Measurements from ENCODE around the gene LBHD1. TPM values are rescaled to one million over a fixed set of nuclear protein-coding genes. Genes with fewer than 3 reads are reported as not detected.

The LBHD1 gene
- total RNA-seq, 1 experiment from 2014 or later: 10.4 TPM

DNA sequence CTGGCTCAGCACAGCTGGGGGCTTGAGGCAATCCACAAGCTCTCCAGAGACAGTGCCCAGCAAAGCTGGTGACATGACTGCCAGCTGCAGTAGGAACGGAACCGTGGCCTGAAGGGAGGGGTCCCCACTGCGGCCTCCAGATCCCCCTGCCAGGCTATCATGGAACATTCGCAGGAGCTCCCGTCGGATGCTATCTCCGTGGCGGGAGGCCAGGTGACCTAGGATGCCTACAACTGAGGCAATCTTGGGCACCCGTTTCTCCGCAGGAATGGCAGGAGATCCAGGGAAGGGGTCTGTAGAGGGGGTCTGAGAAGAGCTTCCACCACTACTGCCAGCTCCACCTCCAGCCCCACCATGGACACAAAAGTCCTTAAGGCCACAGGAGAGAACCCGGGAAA is 23.1 kb downstream of the LBHD1 start:
- Histone ChIP-seq H2BK5ac (ENCODE audit: insufficient read length, low read length) (no peak overlapping the region), H3T11ph (ENCODE audit: low read length) (no peak overlapping the region), H3K9me3 (ENCODE audit: control insufficient read depth, low read depth, low read length) (no peaks in the 10 kb centered on the region), H2AFZ (ENCODE audit: low read length) (no peak overlapping the region), H2BK120ac (ENCODE audit: low read depth, low read length, poor library complexity, severe bottlenecking) (no peak overlapping the region), H3K9ac (ENCODE audit: extremely low read depth, insufficient read length, low read length) (no peak overlapping the region), H3K23me2 (ENCODE audit: insufficient read length, low read depth, low read length, poor library complexity, severe bottlenecking) (peaks cover 9% of the 10 kb centered on the region), H3K4me1 (ENCODE audit: insufficient read depth, low read length) (peaks cover 3% of the 10 kb centered on the region; the same call in 1 of the 2 replicates), H4K8ac (replicated peaks; ENCODE audit: insufficient read length, low read depth, low read length) (no peak overlapping the region), H3K18ac (ENCODE audit: insufficient read length, low read depth, low read length) (no peak overlapping the region), H3K27ac (ENCODE audit: insufficient read length, low read depth, low read length) (no peak overlapping the region), H2BK15ac (ENCODE audit: low read depth, low read length) (no peak overlapping the region), H2BK20ac (ENCODE audit: low read depth, low read length, poor library complexity, severe bottlenecking) (no peak overlapping the region), H3K79me2 (ENCODE audit: insufficient read depth, low read length) (peaks cover 12% of the 10 kb centered on the region; the same call in 1 of the 2 replicates), H4K91ac (ENCODE audit: insufficient read length, low read depth, low read length) (no peak overlapping the region), H2AK5ac (ENCODE audit: insufficient read length, low read length) (no peak overlapping the region), H3K23ac (ENCODE audit: insufficient read length, low read depth, low read length) (no peak overlapping the region), H3K79me1 (ENCODE audit: insufficient read depth, low read depth, low read length, poor library complexity, severe bottlenecking) (no peaks in the 10 kb centered on the region), H3K14ac (ENCODE audit: insufficient read depth, low read length) (no peak overlapping the region), H3K56ac (ENCODE audit: insufficient read length, low read depth, low read length) (no peak overlapping the region), H3K4me2 (ENCODE audit: insufficient read depth, insufficient read length, low read length) (no peak overlapping the region), H4K5ac (ENCODE audit: insufficient read length, low read depth, low read length) (no peak overlapping the region), H2BK12ac (ENCODE audit: insufficient read length, low read depth, low read length) (no peak overlapping the region), H3K27me3 (ENCODE audit: insufficient read depth, low read length) (no peaks in the 10 kb centered on the region), H3K4ac (ENCODE audit: low read depth, low read length) (no peak overlapping the region), H4K20me1 (ENCODE audit: control insufficient read depth, insufficient read depth, insufficient read length) (no peaks in the 10 kb centered on the region)
- Mint-ChIP-seq H3K27ac (no peak overlapping the region), H3K4me3 (no peak overlapping the region), H3K9me3 (no peaks in the 10 kb centered on the region), H3K36me3 (ENCODE audit: insufficient read depth in 1 of 3, low read depth in 3 of 3) (peaks cover 14 to 36% (median 23%) of the 10 kb centered on the region in 3 experiments), H3K4me1 (peaks cover 12 to 17% of the 10 kb centered on the region in 2 experiments), H3K27me3 (ENCODE audit: low read depth) (no peaks in the 10 kb centered on the region)
- WGBS (ENCODE audit: extremely low coverage, insufficient read length, low lambda C conversion rate): no CpG with 5 or more reads among the region's 11 CpGs
- TF ChIP-seq, protein P1, sequence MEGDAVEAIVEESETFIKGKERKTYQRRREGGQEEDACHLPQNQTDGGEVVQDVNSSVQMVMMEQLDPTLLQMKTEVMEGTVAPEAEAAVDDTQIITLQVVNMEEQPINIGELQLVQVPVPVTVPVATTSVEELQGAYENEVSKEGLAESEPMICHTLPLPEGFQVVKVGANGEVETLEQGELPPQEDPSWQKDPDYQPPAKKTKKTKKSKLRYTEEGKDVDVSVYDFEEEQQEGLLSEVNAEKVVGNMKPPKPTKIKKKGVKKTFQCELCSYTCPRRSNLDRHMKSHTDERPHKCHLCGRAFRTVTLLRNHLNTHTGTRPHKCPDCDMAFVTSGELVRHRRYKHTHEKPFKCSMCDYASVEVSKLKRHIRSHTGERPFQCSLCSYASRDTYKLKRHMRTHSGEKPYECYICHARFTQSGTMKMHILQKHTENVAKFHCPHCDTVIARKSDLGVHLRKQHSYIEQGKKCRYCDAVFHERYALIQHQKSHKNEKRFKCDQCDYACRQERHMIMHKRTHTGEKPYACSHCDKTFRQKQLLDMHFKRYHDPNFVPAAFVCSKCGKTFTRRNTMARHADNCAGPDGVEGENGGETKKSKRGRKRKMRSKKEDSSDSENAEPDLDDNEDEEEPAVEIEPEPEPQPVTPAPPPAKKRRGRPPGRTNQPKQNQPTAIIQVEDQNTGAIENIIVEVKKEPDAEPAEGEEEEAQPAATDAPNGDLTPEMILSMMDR (conservative IDR thresholded peaks at IDR 0.05): no peak
- DNase-seq: no peak

Measured in H9 (cell line).